ENCODE measurements around the gene STXBP2.

DNA sequence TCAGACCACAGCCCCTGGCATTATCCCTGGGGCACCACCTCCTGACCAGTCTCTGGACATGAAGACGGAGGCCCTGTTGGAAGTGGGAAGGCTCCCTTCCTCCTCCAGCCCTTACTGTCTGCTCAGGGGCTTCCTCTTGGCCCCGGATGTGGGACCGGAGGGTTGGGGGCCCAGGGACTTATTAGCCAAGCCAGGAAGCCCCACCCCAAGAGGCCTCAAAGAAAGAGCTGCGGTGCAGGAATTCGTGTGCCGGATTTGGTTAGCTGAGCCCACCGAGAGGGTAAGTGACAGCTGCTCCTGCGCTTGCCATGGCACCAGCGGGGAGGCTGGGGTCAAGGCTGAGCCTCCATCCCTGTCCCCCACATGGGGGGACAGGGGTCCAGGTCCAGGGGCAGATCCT, 31.9 kb downstream of the STXBP2 start, which contains the start of gene RETN:
- TF ChIP-seq CTCF (IDR thresholded peaks at IDR 0.05; ENCODE audit: borderline replicate concordance, extremely low read depth, low read length, poor library complexity, severe bottlenecking): no peak
- TF ChIP-seq EZH2 (IDR thresholded peaks at IDR 0.05; ENCODE audit: borderline replicate concordance, low read depth, low read length, severe bottlenecking): no peak

Measured in DND-41 (cell line).